Adrenal gland (tissue), 5 donors: Measurements from ENCODE around the gene SCARF2.

Experiments used
- POLR2A ChIP-seq, 2 donors: fragments of 450-650 bp; IDR thresholded peaks; one replicate each; pipeline ENCODE4 v1.6.1; 2017; ENCODE audit warnings: antibody characterized with exemption in 2 of 2, mild to moderate bottlenecking in 2 of 2, moderate library complexity in 1 of 2
- TF ChIP-seq, protein P1 (sequence below), 6 experiments: fragments of 450-650 bp in 4 of 6; fragments of 200-600 bp in 2 of 6; sonication (generic) in 1 of 6; IDR thresholded peaks; 1 replicate in 5 of 6; 2 replicates in 1 of 6; pipeline versions ENCODE4 v1.5.1 to v1.8.0; 2016 to 2021; ENCODE audit warnings: antibody characterized with exemption in 6 of 6, mild to moderate bottlenecking in 2 of 6, moderate library complexity in 1 of 6
- donor health status: DM: no; HTN: no; CAD: no.

DNA sequence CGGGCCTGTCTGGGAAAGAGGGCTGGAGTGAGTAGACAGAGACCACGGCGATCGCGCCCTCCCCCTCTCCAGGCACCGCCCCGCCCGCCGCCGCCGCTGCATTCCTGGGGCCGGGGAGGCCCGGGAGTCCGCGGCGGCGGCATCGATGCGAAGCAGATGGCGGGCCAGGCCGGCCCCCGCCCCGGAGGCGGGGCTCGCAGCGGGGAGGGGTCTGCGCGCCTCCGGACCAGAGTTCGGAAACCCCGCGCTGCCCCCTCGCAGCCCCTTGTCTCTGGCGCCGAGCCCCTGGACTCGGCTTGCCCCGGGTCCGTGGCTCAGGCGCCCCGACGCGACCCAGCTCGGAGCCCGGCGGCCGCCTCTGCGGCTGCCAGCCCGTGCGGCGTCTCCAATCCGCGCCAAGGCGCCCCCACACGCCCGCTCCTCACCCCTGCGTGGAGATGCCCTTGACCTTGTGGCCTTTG is 1.3 kb downstream of the SCARF2 start:
- TF ChIP-seq, protein P1, sequence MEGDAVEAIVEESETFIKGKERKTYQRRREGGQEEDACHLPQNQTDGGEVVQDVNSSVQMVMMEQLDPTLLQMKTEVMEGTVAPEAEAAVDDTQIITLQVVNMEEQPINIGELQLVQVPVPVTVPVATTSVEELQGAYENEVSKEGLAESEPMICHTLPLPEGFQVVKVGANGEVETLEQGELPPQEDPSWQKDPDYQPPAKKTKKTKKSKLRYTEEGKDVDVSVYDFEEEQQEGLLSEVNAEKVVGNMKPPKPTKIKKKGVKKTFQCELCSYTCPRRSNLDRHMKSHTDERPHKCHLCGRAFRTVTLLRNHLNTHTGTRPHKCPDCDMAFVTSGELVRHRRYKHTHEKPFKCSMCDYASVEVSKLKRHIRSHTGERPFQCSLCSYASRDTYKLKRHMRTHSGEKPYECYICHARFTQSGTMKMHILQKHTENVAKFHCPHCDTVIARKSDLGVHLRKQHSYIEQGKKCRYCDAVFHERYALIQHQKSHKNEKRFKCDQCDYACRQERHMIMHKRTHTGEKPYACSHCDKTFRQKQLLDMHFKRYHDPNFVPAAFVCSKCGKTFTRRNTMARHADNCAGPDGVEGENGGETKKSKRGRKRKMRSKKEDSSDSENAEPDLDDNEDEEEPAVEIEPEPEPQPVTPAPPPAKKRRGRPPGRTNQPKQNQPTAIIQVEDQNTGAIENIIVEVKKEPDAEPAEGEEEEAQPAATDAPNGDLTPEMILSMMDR (IDR thresholded peaks at IDR 0.05): no peak
- TF ChIP-seq POLR2A (IDR thresholded peaks at IDR 0.05): no peak
